ENCODE results near the gene PHOX2B. TPM values are rescaled to one million over a fixed set of nuclear protein-coding genes. Genes with fewer than 3 reads are reported as not detected.
"Not testable (repeated sequence)": the region's sequence is repeated elsewhere in the genome, so short reads cannot be mapped to it uniquely, and the experiment has no call there.

The PHOX2B gene
- polyA plus RNA-seq, 1 experiment = not detected

DNA sequence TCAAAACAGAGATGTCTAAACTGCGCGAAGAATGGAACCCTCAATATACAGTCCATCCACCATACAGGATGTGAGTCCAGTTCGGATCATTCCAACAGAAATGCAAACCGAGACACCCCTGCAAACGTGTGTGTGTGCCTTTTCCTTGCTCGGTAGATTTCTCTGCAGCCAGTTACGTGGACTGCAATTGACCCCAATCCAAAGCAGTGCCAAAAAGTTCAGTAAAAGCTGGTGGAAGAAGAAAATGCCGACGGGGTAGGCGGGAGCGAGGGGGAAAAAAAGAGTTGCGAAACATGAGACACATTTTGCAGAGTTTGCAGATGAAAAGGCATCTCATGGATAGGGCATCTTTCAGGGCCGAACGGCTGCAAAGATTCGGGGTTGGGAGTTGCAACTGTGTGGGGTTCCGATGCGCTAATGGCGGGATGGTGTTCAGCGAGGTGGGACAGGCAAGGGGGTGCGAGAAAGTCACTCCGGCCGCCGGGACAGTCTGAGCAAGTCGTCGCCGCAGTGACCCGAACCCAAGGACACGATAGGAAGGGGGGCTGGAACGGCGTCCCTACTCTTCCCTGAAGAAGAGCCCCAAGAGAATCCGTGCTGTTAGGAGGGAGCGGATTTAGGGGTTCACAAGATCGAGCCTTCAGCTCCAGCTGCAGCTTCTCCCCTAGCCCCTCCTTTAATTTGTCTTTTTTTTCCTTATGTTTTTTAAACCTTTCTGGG is 3.8 kb downstream of the PHOX2B start:
- POLR2A ChIA-PET = no interaction called here
- TF ChIP-seq, protein P1, sequence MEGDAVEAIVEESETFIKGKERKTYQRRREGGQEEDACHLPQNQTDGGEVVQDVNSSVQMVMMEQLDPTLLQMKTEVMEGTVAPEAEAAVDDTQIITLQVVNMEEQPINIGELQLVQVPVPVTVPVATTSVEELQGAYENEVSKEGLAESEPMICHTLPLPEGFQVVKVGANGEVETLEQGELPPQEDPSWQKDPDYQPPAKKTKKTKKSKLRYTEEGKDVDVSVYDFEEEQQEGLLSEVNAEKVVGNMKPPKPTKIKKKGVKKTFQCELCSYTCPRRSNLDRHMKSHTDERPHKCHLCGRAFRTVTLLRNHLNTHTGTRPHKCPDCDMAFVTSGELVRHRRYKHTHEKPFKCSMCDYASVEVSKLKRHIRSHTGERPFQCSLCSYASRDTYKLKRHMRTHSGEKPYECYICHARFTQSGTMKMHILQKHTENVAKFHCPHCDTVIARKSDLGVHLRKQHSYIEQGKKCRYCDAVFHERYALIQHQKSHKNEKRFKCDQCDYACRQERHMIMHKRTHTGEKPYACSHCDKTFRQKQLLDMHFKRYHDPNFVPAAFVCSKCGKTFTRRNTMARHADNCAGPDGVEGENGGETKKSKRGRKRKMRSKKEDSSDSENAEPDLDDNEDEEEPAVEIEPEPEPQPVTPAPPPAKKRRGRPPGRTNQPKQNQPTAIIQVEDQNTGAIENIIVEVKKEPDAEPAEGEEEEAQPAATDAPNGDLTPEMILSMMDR (IDR thresholded peaks at IDR 0.05; ENCODE audit: insufficient read depth, low read depth, low read length) = no peak
- CTCF ChIA-PET = no interaction called here
- no peak for DNase-seq (ENCODE audit: low read depth)
- Histone ChIP-seq H3K27me3 (ENCODE audit: control insufficient read depth, insufficient read depth, low read length) (peaks cover 57% of the 10 kb centered on the region), H3K4me3 (ENCODE audit: low read depth, low read length) (no peak overlapping the region), H3K36me3 (ENCODE audit: control insufficient read depth, insufficient read depth, low read length) (no peaks in the 10 kb centered on the region)

DNA sequence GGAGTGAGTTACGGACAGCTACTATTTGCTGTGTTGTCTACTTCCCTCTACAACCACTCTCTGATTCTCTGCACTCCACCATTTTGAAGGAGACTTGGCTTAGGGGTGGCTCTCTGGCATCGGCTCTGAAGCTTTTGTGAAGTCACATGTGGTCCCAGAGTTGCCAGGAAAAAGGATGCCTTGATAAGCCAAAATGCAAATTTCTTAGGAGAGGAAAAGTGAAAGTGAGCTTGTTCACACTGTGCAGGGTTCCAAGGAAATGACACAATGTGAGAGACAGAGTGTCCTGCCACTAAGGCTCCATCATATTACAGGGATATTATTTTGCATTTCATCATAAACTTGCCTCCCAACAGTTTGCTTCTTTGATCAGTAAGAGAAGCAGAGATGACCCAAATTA is 7.2 kb downstream of the PHOX2B start:
- Histone ChIP-seq H3K27me3 (ENCODE audit: control insufficient read depth, insufficient read depth, low read length) (peaks cover 32% of the 10 kb centered on the region), H3K36me3 (ENCODE audit: control insufficient read depth, insufficient read depth, low read length) (no peaks in the 10 kb centered on the region), H3K4me3 (ENCODE audit: low read depth, low read length) (no peak overlapping the region)
- ChIA-PET CTCF (interaction anchor here (0.9 kb wide), 1 partner anchor 10 kb away, joined by 4 read pairs; no protein-coding TSS in a partner anchor), POLR2A (no interaction called here)
- no peak for DNase-seq (ENCODE audit: low read depth)
- TF ChIP-seq, protein P1 (IDR thresholded peaks at IDR 0.05; ENCODE audit: insufficient read depth, low read depth, low read length) = no peak

DNA sequence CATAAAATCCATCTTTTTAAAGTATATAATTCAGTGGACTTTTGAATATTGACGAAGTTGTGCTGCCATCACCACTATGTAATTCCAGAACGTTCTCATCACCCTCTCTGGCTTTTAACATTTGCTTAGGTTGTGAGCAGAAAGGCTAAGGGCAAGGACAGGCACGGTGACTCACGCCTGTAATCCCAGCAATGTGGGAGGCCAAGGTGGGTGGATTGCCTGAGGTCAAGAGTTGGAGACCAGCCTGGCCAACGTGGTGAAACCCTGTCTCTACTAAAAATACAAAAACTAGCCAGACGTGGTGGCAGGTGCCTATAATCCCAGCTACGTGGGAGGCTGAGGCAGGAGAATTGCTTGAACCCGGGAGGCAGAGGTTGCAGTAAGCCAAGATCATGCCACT is 11.0 kb downstream of the PHOX2B start:
- DNase-seq (ENCODE audit: low read depth); CTCF ChIA-PET; H3K4me3 ChIP-seq (ENCODE audit: low read depth, low read length); H3K36me3 ChIP-seq (ENCODE audit: control insufficient read depth, insufficient read depth, low read length); POLR2A ChIA-PET: not testable (repeated sequence)
- H3K27me3 ChIP-seq (ENCODE audit: control insufficient read depth, insufficient read depth, low read length) = peaks cover 18% of the 10 kb centered on the region

DNA sequence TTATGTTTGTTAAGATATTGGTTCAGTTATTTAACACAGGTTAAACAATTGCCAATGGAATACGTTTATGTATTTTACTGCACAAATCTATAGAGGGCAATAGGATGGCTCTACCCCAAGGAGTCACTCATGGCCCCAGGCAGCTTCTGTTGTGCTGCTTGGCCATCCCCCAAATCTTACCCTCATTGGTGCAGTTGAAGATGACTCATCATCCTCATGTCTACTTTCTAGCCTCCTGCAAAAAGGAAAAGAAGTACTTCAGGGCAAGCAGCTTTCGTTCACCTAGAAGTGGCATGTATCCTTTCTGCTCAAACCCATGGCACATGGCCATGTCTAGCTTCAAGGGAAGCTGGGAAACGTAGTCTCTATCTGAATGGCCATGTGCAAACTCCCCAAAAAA is 14.2 kb downstream of the PHOX2B start:
- Histone ChIP-seq H3K27me3 (ENCODE audit: control insufficient read depth, insufficient read depth, low read length) (peaks cover 9% of the 10 kb centered on the region), H3K36me3 (ENCODE audit: control insufficient read depth, insufficient read depth, low read length) (no peaks in the 10 kb centered on the region), H3K4me3 (ENCODE audit: low read depth, low read length) (no peak overlapping the region)
- CTCF ChIA-PET = no interaction called here
- TF ChIP-seq, protein P1 (IDR thresholded peaks at IDR 0.05; ENCODE audit: insufficient read depth, low read depth, low read length) = no peak
- no peak for DNase-seq (ENCODE audit: low read depth)
- POLR2A ChIA-PET = no interaction called here

DNA sequence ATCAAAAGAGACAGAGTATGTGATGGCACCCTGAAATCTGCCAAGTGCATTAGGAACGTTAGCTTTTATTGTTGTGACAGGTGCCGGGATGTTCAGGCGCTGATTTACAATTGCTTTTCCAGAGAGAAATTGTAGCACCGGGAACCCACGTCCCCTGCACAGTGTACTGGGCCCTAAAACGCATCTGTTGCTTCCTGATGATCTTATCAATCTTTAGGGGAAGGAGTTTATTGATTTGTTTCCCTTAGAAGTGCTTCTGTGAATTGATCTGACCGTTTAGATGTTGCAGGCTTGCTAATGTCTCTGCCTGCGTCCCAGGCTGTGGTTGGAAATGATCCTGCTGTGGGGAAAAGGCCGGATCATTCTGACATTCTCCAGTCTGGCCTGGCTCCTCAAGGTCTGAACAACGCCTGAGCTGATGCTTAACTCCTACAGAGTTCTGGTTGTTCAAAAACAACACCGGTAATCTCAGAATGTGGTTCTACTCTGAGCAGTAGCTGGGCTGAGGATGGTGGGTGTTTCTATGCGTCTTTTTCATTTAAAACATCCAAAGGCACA is 16.9 kb downstream of the PHOX2B start:
- no peaks in the 10 kb centered on the region for H3K36me3 ChIP-seq (ENCODE audit: control insufficient read depth, insufficient read depth, low read length)
- ChIA-PET POLR2A (no interaction called here), CTCF (no interaction called here)
- TF ChIP-seq, protein P1 (IDR thresholded peaks at IDR 0.05; ENCODE audit: insufficient read depth, low read depth, low read length) = no peak
- H3K27me3 ChIP-seq (ENCODE audit: control insufficient read depth, insufficient read depth, low read length) = peaks cover 11% of the 10 kb centered on the region
- no peak overlapping the region for H3K4me3 ChIP-seq (ENCODE audit: low read depth, low read length)
- DNase-seq (ENCODE audit: low read depth) = no peak

DNA sequence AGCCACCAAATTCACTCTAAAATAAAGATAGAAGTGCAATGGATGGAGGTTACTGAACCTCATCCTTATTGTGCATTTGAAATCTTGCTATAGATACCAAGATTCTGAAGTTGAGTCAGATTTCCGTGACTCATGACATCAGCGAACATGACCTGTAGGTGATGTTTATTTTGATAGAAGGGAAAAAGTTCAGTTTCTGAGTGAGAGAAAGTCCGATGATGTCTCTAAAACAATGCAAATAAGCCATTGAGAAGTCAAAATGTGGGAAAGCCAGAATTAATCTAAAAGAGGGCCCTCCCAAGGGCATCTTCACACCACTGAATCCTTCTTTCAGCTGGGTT is 20.0 kb downstream of the PHOX2B start:
- CTCF ChIA-PET = interaction anchor here (0.9 to 1.6 kb wide), 3 partner anchors 12 to 148 kb away, joined by 3 to 4 read pairs (median 3); no protein-coding TSS in a partner anchor
- no peak for DNase-seq (ENCODE audit: low read depth)

More for the DNA sequence above, 20.0 kb downstream of the PHOX2B start:
- Histone ChIP-seq H3K36me3 (ENCODE audit: control insufficient read depth, insufficient read depth, low read length) (no peaks in the 10 kb centered on the region), H3K27me3 (ENCODE audit: control insufficient read depth, insufficient read depth, low read length) (peaks cover 12% of the 10 kb centered on the region), H3K4me3 (ENCODE audit: low read depth, low read length) (no peak overlapping the region)
- POLR2A ChIA-PET = no interaction called here
- TF ChIP-seq, protein P1 (IDR thresholded peaks at IDR 0.05; ENCODE audit: insufficient read depth, low read depth, low read length) = no peak

Measured in BJ (cell line).